Skeletal muscle satellite cell (primary cell): ENCODE results near the gene C14orf119.

Experiments
- H3K27me3 ChIP-seq: 2 replicates; pipeline ENCODE4 v1.7.0; 2013; ENCODE audit warnings: low read length; ENCODE audit not compliant: control insufficient read depth, insufficient read depth
- H3K36me3 ChIP-seq: 2 replicates; pipeline ENCODE4 v1.7.0; 2013; ENCODE audit warnings: mild to moderate bottlenecking, control low read depth, low read length; ENCODE audit not compliant: insufficient read depth
- H3K4me1 ChIP-seq: 2 replicates; pipeline ENCODE4 v1.7.0; 2013; ENCODE audit warnings: low read length; ENCODE audit not compliant: control insufficient read depth, insufficient read depth
- H3K4me2 ChIP-seq: 2 replicates; pipeline ENCODE4 v1.7.0; 2013; ENCODE audit warnings: mild to moderate bottlenecking, low read length
- H3K4me3 ChIP-seq: 2 replicates; pipeline ENCODE4 v1.7.0; 2013; ENCODE audit warnings: low read length
- H3K9ac ChIP-seq: 2 replicates; pipeline ENCODE4 v1.7.0; 2013; ENCODE audit warnings: mild to moderate bottlenecking, low read depth, low read length, moderate library complexity
- H3K9me3 ChIP-seq: replicated peaks from 2 replicates; pipeline ENCODE4 v1.7.0; 2013; ENCODE audit warnings: mild to moderate bottlenecking, control low read depth, low read length

The C14orf119 gene

GRCh38 chr14:23137813-23138535, 42.7 kb downstream of the C14orf119 start:
- Histone ChIP-seq H3K36me3 (no peaks in the 10 kb centered on the region), H3K9me3 (no peaks in the 10 kb centered on the region), H3K9ac (no peak overlapping the region), H3K27me3 (peaks cover 27% of the 10 kb centered on the region), H3K4me3 (no peak overlapping the region), H3K4me1 (peaks cover 5% of the 10 kb centered on the region), H3K4me2 (no peak overlapping the region)

GRCh38 chr14:23139874-23140273, 44.6 kb downstream of the C14orf119 start:
- peaks cover 5% of the 10 kb centered on the region for H3K4me1 ChIP-seq
- H3K4me2 ChIP-seq, result no peak overlapping the region
- no peaks in the 10 kb centered on the region for H3K36me3 ChIP-seq
- no peak overlapping the region for H3K4me3 ChIP-seq
- H3K9ac ChIP-seq, result no peak overlapping the region
- no peaks in the 10 kb centered on the region for H3K9me3 ChIP-seq
- H3K27me3 ChIP-seq, result peaks cover 37% of the 10 kb centered on the region

- H3K36me3 ChIP-seq, result no peaks in the 10 kb centered on the region
- H3K9me3 ChIP-seq, result no peaks in the 10 kb centered on the region
- no peak overlapping the region for H3K4me2 ChIP-seq
- H3K4me1 ChIP-seq, result peaks cover 5% of the 10 kb centered on the region
- peaks cover 37% of the 10 kb centered on the region for H3K27me3 ChIP-seq
- H3K9ac ChIP-seq, result no peak overlapping the region
- H3K4me3 ChIP-seq, result no peak overlapping the region
Observed at GRCh38 chr14:23140371-23140770, 45.1 kb downstream of the C14orf119 start.

DNA sequence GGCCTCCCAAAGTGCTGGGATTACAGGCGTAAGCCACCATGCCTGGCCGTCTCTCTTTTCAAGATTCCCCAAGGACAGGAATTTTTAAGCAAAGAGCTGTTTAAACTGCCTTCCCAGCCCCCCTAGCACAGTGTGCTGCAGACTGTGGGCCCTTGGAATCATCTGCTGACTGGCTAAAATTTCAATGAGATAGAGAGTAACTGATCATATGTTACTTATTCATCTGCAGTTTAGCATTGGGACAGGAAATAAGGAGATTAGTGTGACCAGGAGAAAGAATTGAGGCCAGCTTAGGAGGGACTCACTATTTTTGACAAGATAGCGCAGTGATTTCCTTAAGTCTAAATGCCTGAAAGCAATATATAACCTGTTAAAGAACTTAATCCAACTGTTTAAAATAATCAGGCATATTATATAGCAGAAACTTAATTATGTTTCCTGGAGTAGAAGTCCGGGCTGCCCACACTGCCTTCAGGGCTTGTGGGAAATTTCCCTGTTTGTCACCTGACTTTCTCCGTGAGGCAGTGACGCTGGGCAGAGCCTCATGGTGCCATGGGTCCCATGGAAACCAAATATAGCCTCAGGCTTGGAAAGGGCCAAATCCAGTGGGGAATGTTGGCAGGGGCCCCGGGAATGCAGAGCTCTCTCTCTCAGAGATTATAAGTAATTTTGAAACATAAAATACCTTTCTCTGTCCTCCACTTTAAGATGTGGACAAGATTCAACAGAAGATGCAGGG, 46.6 kb downstream of the C14orf119 start:
- Histone ChIP-seq H3K4me3 (no peak overlapping the region), H3K4me1 (peaks cover 5% of the 10 kb centered on the region), H3K4me2 (no peak overlapping the region), H3K9me3 (no peaks in the 10 kb centered on the region), H3K9ac (no peak overlapping the region), H3K27me3 (peaks cover 45% of the 10 kb centered on the region), H3K36me3 (no peaks in the 10 kb centered on the region)

- Histone ChIP-seq H3K4me2 (no peak overlapping the region), H3K36me3 (no peaks in the 10 kb centered on the region), H3K4me3 (no peak overlapping the region), H3K9me3 (no peaks in the 10 kb centered on the region), H3K4me1 (peaks cover 5% of the 10 kb centered on the region), H3K27me3 (peaks cover 45% of the 10 kb centered on the region), H3K9ac (no peak overlapping the region)
Observed at GRCh38 chr14:23142826-23143225, 47.5 kb downstream of the C14orf119 start.

GRCh38 chr14:23143911-23144310, 48.6 kb downstream of the C14orf119 start:
- Histone ChIP-seq H3K9me3 (no peaks in the 10 kb centered on the region), H3K27me3 (peaks cover 46% of the 10 kb centered on the region), H3K36me3 (no peaks in the 10 kb centered on the region), H3K4me3 (no peak overlapping the region), H3K4me2 (no peak overlapping the region), H3K9ac (no peak overlapping the region), H3K4me1 (no peaks in the 10 kb centered on the region)

- peaks cover 35% of the 10 kb centered on the region for H3K27me3 ChIP-seq
- no peak overlapping the region for H3K9ac ChIP-seq
- no peaks in the 10 kb centered on the region for H3K9me3 ChIP-seq
- H3K4me3 ChIP-seq, result no peak overlapping the region
- no peak overlapping the region for H3K4me2 ChIP-seq
- H3K4me1 ChIP-seq, result no peaks in the 10 kb centered on the region
- H3K36me3 ChIP-seq, result no peaks in the 10 kb centered on the region
Observed at GRCh38 chr14:23145794-23146350, 50.6 kb downstream of the C14orf119 start.

GRCh38 chr14:23146351-23146910, 51.1 kb downstream of the C14orf119 start:
- Histone ChIP-seq H3K9me3 (no peaks in the 10 kb centered on the region), H3K9ac (no peak overlapping the region), H3K27me3 (peaks cover 34% of the 10 kb centered on the region), H3K4me1 (no peaks in the 10 kb centered on the region), H3K36me3 (no peaks in the 10 kb centered on the region), H3K4me2 (no peak overlapping the region), H3K4me3 (no peak overlapping the region)

- H3K27me3 ChIP-seq, result peaks cover 29% of the 10 kb centered on the region
- no peaks in the 10 kb centered on the region for H3K4me1 ChIP-seq
- H3K4me2 ChIP-seq, result no peak overlapping the region
- no peaks in the 10 kb centered on the region for H3K9me3 ChIP-seq
- no peak overlapping the region for H3K4me3 ChIP-seq
- H3K36me3 ChIP-seq, result no peaks in the 10 kb centered on the region
- H3K9ac ChIP-seq, result no peak overlapping the region
Observed at GRCh38 chr14:23146980-23147379, 51.7 kb downstream of the C14orf119 start.

GRCh38 chr14:23147676-23148075, 52.4 kb downstream of the C14orf119 start:
- Histone ChIP-seq H3K4me3 (no peak overlapping the region), H3K4me1 (no peaks in the 10 kb centered on the region), H3K27me3 (peaks cover 28% of the 10 kb centered on the region), H3K9me3 (no peaks in the 10 kb centered on the region), H3K9ac (no peak overlapping the region), H3K4me2 (no peak overlapping the region), H3K36me3 (no peaks in the 10 kb centered on the region)

DNA sequence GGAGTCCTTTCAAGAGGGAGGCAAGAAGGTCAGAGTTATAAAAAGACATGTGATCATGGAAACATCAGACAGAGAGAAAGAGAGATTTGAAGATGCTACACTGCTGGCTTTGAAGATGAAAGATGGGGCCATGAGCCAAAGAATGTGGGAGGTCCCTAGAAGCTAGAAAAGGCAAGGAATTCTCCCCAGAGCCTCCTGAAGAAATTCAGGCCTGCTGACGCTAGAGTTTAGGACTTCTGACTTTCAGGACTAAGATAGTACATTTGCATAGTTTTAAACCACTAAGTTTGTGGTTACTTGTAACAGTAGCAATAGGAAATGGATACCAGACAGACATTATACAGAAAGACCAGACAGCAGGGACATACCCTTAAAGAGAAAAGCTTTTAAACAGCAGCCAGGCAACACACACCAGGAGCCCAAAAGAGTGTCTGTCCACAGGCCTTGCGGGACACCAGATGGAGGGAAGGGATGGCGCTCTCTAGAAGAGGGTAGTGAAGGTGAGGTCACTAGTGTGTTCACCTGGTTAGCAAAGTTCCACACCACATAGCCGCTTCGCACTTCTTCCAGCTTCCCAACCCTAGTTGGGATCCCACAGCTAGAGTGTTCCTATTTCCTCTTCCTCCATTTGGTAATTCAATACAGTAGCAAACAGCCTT, 53.4 kb downstream of the C14orf119 start:
- Histone ChIP-seq H3K4me1 (peaks cover 3% of the 10 kb centered on the region), H3K9me3 (no peaks in the 10 kb centered on the region), H3K27me3 (peaks cover 20% of the 10 kb centered on the region), H3K4me3 (no peak overlapping the region), H3K4me2 (no peak overlapping the region), H3K9ac (no peak overlapping the region), H3K36me3 (no peaks in the 10 kb centered on the region)
